Kidney tubule cell (primary cell): ENCODE results near the gene SENP8.

Experiments used
- DNase-seq: peaks from one replicate; pipeline ENCODE4 v3.0.0-alpha.2; 2018; ENCODE audit warnings: low spot score

SENP8 gene

GRCh38 chr15:72175186-72176044 lies 57.2 kb downstream of the SENP8 start:
- DNase-seq: no peak

GRCh38 chr15:72176159-72176558 lies 58.0 kb downstream of the SENP8 start:
- DNase-seq: no peak

GRCh38 chr15:72176743-72177142 lies 58.5 kb downstream of the SENP8 start:
- DNase-seq: no peak

- DNase-seq: no peak
Measured at GRCh38 chr15:72178976-72179585, 60.9 kb downstream of the SENP8 start.

GRCh38 chr15:72179950-72180581 lies 61.9 kb downstream of the SENP8 start:
- no peak for DNase-seq

- no peak for DNase-seq
Measured at GRCh38 chr15:72180761-72181324, 62.6 kb downstream of the SENP8 start.

GRCh38 chr15:72182244-72182643 lies 64.0 kb downstream of the SENP8 start:
- DNase-seq: no peak

- no peak for DNase-seq
Measured at GRCh38 chr15:72182673-72183072, 64.5 kb downstream of the SENP8 start.

- no peak for DNase-seq
Measured at GRCh38 chr15:72183781-72184164, 65.6 kb downstream of the SENP8 start.

GRCh38 chr15:72184165-72184811 lies 66.1 kb downstream of the SENP8 start:
- DNase-seq: peak; percentile 74

- DNase-seq: no peak
Measured at GRCh38 chr15:72189250-72189902, 71.2 kb downstream of the SENP8 start.

GRCh38 chr15:72192416-72192815 lies 74.2 kb downstream of the SENP8 start:
- no peak for DNase-seq
